Keratinocyte (primary cell): Measurements from ENCODE around the gene IL6R. TPM values are rescaled to one million over a fixed set of nuclear protein-coding genes. Genes with fewer than 3 reads are reported as not detected.

Experiments used
- DNase-seq: peaks from one replicate; pipeline ENCODE4 v3.0.0-alpha.2; 2011; ENCODE audit warnings: low read depth, missing footprints, low spot score
- FAIRE-seq: peaks from 2 replicates; lab custom pipeline; 2011; peaks lifted over from hg19 to GRCh38; lab: Jason Lieb, UNC
- H2AFZ ChIP-seq: 2 replicates; pipeline ENCODE4 v1.6.0; 2012; ENCODE audit warnings: low read length, control low read depth, inconsistent platforms; ENCODE audit not compliant: control insufficient read depth
- H3K27ac ChIP-seq: 2 replicates; pipeline ENCODE4 v1.5.1; 2011; ENCODE audit warnings: low read length; ENCODE audit not compliant: control insufficient read depth, insufficient read depth
- H3K27me3 ChIP-seq: 3 replicates; pipeline ENCODE4 v1.6.0; 2011; ENCODE audit warnings: low read length; ENCODE audit not compliant: control insufficient read depth, insufficient read depth; ENCODE audit errors: extremely low read depth
- H3K36me3 ChIP-seq, 2 experiments: 2 replicates in 1 of 2; 3 replicates in 1 of 2; pipeline ENCODE4 v1.5.1; 2011; ENCODE audit warnings: low read length in 2 of 2, mild to moderate bottlenecking in 1 of 2; ENCODE audit not compliant: control insufficient read depth in 2 of 2, insufficient read depth in 2 of 2; ENCODE audit errors: extremely low read depth in 1 of 2
- H3K4me1 ChIP-seq: 3 replicates; pipeline ENCODE4 v1.5.1; 2011; ENCODE audit warnings: low read length; ENCODE audit not compliant: control insufficient read depth, insufficient read depth; ENCODE audit errors: extremely low read depth
- H3K4me2 ChIP-seq: 3 replicates; pipeline ENCODE4 v1.6.0; 2011; ENCODE audit warnings: low read depth, low read length; ENCODE audit not compliant: control insufficient read depth, insufficient read depth; ENCODE audit errors: extremely low read depth
- H3K4me3 ChIP-seq, 3 experiments: fragments of 200-600 bp in 1 of 3; sonication (generic) in 1 of 3; 2 replicates in 2 of 3; 3 replicates in 1 of 3; pipeline ENCODE4 v1.5.1; 2011 to 2016; ENCODE audit warnings: low read length in 3 of 3, mild to moderate bottlenecking in 3 of 3, control low read depth in 2 of 3, inconsistent platforms in 1 of 3, low read depth in 1 of 3, mixed read lengths in 1 of 3, mixed run types in 1 of 3, moderate library complexity in 1 of 3; ENCODE audit not compliant: control insufficient read depth in 2 of 3, insufficient read depth in 2 of 3; ENCODE audit errors: extremely low read depth in 1 of 3
- H3K79me2 ChIP-seq: 2 replicates; pipeline ENCODE4 v1.6.0; 2012; ENCODE audit warnings: low read length; ENCODE audit not compliant: control insufficient read depth, insufficient read depth
- H3K9ac ChIP-seq: 3 replicates; pipeline ENCODE4 v1.6.0; 2011; ENCODE audit warnings: low read length; ENCODE audit not compliant: control insufficient read depth, insufficient read depth; ENCODE audit errors: extremely low read depth
- H3K9me1 ChIP-seq: 3 replicates; pipeline ENCODE4 v1.6.0; 2011; ENCODE audit warnings: low read length; ENCODE audit not compliant: control insufficient read depth, insufficient read depth; ENCODE audit errors: extremely low read depth
- H3K9me3 ChIP-seq: 2 replicates; pipeline ENCODE4 v1.5.1; 2012; ENCODE audit warnings: low read depth, low read length; ENCODE audit not compliant: control insufficient read depth
- H4K20me1 ChIP-seq: 3 replicates; pipeline ENCODE4 v1.6.0; 2011; ENCODE audit warnings: low read length; ENCODE audit not compliant: control insufficient read depth, insufficient read depth; ENCODE audit errors: extremely low read depth
- EZH2 ChIP-seq: IDR thresholded peaks from one replicate; pipeline ENCODE4 v1.6.1; 2012; ENCODE audit warnings: inconsistent platforms, mild to moderate bottlenecking, low read length, moderate library complexity
- dilution Hi-C: fragments of 300-500 bp; cut with MboI; formaldehyde crosslinking; loops from one replicate; pipeline ENCODE4 v1.7.0; 2020; ENCODE audit warnings: low sequenced_read_pairs; ENCODE audit not compliant: extremely low pct_ligation_motif_present
- polyA plus RNA-seq, 5 experiments: library from polyadenylated mRNA; depleted of rRNA in 3 of 5; stranded (reverse) in 3 of 5; stranded (forward) in 1 of 5; unstranded in 1 of 5; fragments of >200 nt; gene quantifications; 1 replicate in 1 of 5; 2 replicates in 3 of 5; 3 replicates in 1 of 5; pipeline versions ENCODE4 v1.2.1 to v1.2.3, GENCODE V29; 2011 to 2012; ENCODE audit warnings: missing spikeins in 2 of 5, low read depth in 1 of 5, low replicate concordance in 1 of 5
- TF ChIP-seq, protein P1 (sequence below), 3 experiments: IDR thresholded peaks in 1 of 3; conservative IDR thresholded peaks in 1 of 3; optimal IDR thresholded peaks in 1 of 3; 2 replicates in 2 of 3; 3 replicates in 1 of 3; pipeline versions ENCODE3 to v1.5.1; 2011; ENCODE audit warnings: low read length in 3 of 3, mild to moderate bottlenecking in 3 of 3, moderate library complexity in 2 of 3, control low read depth in 1 of 3, inconsistent platforms in 1 of 3; ENCODE audit not compliant: insufficient read depth in 2 of 3; ENCODE audit errors: extremely low read depth in 1 of 3

IL6R gene
- polyA plus RNA-seq, 1 donor (not counting 4 experiments of a cell fraction or from before 2014, with no cell fraction given): 12.6 TPM

DNA sequence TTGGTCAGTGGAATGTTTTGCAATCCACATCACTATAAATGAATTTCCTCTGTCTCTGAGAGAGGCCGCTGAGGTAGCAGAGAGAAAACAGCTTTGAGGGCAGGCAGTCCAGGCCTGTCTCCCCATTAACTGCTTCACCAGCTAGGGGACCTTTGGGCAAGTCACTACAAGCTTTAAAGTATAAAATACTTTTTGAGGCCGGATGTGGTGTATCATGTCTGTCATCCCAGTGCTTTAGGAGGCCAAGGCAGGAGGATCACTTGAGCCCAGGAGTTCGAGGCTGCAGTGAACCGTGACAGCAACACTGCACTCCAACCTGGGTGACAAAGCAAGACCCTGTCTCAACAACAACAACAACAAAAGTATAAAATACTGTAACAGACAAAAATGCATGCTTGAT is 6.4 kb downstream of the IL6R start:
- Histone ChIP-seq H3K27ac (no peak overlapping the region), H3K4me1 (peaks cover 26% of the 10 kb centered on the region), H3K27me3 (no peaks in the 10 kb centered on the region), H3K36me3 (peaks cover 0 to 1% of the 10 kb centered on the region in 2 experiments), H4K20me1 (no peaks in the 10 kb centered on the region), H3K4me3 (no peak overlapping the region), H3K9me3 (no peaks in the 10 kb centered on the region), H3K4me2 (no peak overlapping the region), H3K79me2 (peaks cover 32% of the 10 kb centered on the region), H3K9ac (no peak overlapping the region), H2AFZ (no peak overlapping the region), H3K9me1 (no peaks in the 10 kb centered on the region)
- DNase-seq (no peak), FAIRE-seq (no peak)
- dilution Hi-C loops: no loop called here
- TF ChIP-seq, protein P1, sequence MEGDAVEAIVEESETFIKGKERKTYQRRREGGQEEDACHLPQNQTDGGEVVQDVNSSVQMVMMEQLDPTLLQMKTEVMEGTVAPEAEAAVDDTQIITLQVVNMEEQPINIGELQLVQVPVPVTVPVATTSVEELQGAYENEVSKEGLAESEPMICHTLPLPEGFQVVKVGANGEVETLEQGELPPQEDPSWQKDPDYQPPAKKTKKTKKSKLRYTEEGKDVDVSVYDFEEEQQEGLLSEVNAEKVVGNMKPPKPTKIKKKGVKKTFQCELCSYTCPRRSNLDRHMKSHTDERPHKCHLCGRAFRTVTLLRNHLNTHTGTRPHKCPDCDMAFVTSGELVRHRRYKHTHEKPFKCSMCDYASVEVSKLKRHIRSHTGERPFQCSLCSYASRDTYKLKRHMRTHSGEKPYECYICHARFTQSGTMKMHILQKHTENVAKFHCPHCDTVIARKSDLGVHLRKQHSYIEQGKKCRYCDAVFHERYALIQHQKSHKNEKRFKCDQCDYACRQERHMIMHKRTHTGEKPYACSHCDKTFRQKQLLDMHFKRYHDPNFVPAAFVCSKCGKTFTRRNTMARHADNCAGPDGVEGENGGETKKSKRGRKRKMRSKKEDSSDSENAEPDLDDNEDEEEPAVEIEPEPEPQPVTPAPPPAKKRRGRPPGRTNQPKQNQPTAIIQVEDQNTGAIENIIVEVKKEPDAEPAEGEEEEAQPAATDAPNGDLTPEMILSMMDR (optimal IDR thresholded peaks at IDR 0.05 in 1 of 3, IDR thresholded peaks at IDR 0.05 in 1 of 3, conservative IDR thresholded peaks at IDR 0.05 in 1 of 3; ENCODE audit: extremely low read depth in 1 of 3, insufficient read depth in 2 of 3, low read length in 3 of 3): no peak
- TF ChIP-seq EZH2: no peak

DNA sequence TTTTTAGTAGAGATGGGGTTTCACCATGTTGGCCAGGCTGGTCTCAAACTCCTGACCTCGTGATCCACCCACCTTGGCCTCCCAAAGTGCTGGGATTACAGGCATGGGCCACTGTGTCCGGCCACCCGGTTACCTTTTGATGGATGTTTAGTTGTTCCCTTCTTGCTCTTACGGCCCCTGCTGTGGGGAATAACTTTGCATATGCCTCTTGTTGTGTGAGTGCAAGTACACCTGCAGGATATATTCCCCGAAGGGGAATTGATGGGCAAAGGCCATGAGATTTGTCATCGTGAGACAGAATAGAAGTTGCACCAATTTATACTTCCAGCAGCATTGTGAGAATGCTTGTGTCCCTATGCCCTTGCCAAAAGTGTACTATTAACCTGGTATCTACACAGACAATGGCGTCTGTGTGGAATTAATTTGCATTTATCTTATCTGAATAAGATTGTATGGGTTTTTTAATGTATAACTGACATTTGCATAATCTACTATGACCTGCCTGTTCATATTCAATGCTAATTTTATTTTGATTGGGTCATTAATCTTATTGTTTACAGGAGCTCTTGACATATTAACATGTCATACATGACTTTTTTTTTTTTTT is 8.1 kb downstream of the IL6R start:
- no peak overlapping the region for H3K4me3 ChIP-seq
- H3K27me3 ChIP-seq: no peaks in the 10 kb centered on the region
- no peak for DNase-seq
- H3K27ac ChIP-seq: no peak overlapping the region
- no peak overlapping the region for H3K4me2 ChIP-seq
- peaks cover 30% of the 10 kb centered on the region for H3K79me2 ChIP-seq
- dilution Hi-C loops: no loop called here
- H4K20me1 ChIP-seq: no peaks in the 10 kb centered on the region
- H3K9me3 ChIP-seq: no peaks in the 10 kb centered on the region
- H2AFZ ChIP-seq: no peak overlapping the region
- peaks cover 15% of the 10 kb centered on the region for H3K4me1 ChIP-seq
- no peak overlapping the region for H3K9ac ChIP-seq
- no peaks in the 10 kb centered on the region for H3K9me1 ChIP-seq
- no peak for FAIRE-seq
- peaks cover 0 to 1% of the 10 kb centered on the region in 2 experiments for H3K36me3 ChIP-seq
- TF ChIP-seq, protein P1 (optimal IDR thresholded peaks at IDR 0.05 in 1 of 3, IDR thresholded peaks at IDR 0.05 in 1 of 3, conservative IDR thresholded peaks at IDR 0.05 in 1 of 3; ENCODE audit: extremely low read depth in 1 of 3, insufficient read depth in 2 of 3, low read length in 3 of 3): no peak
- no peak for TF ChIP-seq EZH2
